Measurements from ENCODE around the gene CACNA1D.

Gene CACNA1D

DNA sequence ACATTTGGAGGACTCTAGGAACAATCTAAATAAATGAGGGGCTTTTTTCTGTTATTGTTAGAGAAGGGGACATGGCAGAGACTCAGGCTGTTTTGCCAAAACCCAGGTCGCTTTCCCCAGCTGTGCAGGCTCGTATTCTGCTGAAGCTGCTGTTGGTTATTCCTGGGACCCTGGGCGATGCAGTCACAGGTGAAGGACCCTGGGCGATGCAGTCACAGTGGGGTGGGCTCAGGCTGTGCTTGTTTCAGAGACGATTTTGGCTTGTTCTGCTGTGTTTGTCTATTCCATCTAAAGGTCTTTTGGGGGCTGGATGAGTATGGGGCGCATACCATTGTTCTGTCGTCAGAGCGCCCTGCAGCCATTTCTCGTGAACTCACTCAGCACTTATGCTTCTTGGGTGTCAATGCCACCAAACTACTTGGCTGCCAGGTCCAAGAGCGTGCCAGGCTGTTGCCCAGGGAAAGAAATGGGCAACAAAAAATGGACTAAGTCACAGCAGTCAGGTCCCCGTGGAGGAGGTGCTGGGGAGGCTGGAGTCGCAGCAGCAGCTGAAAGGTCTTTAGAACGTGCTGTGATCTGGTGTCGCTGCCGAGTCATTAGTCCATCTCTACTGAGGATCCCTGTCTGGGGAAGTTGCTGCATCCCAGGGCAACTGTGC lies 200.4 kb downstream of the CACNA1D start:
- no peak for DNase-seq

DNA sequence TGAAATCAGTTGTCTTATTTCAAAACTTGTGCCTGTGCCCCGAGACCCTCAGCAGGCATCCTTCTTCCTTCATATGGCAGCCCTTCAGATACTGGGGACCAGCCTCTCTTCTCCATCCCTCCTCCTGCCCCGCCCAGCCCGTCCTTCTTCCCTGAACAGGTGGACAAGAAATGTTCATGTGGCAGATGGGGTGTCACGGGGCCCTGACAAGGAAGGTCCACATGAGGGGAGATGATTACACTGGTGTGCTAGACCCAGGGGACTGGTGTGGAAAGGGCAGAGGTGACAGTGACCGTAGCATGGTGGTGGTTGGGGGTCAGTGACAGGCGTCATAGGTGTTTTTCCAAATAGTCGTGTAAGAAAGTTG lies 200.9 kb downstream of the CACNA1D start:
- DNase-seq = no peak

DNA sequence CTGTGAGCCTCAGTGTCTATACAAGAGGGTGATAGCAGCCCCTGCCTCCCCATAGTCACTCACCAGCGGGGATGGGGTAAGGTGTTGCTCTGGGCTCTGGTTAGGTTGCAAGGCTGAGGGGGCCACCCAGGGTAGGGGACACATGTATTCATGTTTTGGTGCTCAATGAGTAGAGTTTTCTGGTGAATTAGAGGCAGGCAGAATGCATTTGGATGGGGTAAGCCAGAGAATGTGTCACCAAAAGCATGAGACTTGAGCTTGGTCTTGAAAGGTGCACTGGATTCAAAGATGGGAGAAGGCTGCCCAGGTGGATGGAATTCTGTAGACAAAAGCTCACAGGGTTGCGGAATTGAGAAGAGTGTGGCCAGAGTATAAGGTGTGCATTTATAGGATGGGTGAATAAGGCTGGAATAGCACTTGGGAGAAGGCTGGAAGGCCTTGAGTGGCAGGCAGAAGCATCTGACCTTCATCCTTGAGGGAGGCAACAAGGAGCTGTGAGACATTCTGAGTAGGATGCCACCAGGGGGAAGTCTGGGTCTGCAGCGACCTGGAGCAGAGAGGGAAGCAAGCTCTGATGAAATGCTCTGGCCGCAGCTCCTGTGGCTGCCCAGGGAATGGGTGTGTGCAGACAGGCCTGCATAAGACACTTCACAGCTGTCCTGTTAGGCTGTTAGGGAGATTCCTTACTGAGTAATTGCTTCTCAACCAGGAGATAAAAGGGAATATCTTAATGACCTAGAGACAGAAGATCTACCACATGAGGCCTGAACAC lies 202.2 kb downstream of the CACNA1D start:
- no peak for DNase-seq

DNA sequence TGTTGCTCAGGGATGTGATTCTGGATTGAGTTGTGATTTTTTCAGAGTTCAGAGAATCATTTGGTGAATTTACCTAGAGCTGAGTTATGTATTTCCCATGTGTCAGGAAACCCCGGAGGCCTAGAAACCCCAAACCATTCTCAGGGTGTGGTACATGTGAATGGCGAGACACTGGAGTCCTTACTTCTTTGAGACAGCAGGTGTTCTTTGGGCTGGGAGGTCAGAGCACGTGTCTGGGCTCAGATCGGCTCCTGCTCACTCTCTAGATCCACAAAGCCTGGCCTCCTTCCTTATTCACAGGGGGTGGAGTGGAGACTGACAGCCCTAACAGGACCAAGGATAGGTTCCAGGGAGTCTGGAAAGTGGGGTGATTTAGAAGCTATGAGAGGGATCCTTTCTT lies 206.0 kb downstream of the CACNA1D start:
- no peak for DNase-seq

DNA sequence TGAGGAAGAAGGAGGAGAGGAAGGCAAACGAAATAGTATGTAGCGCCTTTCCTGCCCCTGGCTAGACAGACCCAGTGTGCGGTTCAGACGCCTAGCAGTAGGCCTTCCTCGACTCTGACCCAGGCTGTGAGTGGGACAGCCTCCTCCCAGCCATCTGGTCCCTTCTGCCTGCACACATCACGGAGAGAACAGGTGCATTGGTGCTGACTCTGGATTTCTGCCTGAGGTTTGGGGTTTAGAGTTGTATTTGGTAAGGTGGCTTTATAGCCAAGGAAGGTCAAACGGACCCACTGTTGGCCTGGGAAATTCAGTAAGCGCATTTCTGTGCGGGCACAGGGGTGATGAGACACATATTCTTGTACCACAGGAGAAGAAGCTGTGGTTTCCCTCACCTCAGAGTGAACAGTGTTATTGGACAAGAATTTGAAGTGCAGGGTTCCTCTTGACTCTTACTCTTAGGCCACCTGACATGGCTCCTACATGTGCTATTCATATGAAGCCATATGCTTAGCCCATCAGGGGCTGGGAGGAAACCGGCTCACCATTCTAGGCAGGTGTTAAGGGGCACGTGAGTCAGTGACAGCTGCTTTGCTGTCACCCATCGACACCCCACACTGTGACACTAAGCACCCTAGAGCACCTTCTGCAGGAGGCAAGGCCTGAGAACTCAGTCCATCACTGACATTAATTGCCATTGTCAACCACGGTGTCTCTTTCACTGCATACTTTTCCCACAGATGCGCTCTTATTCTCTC lies 208.5 kb downstream of the CACNA1D start:
- DNase-seq = no peak

DNA sequence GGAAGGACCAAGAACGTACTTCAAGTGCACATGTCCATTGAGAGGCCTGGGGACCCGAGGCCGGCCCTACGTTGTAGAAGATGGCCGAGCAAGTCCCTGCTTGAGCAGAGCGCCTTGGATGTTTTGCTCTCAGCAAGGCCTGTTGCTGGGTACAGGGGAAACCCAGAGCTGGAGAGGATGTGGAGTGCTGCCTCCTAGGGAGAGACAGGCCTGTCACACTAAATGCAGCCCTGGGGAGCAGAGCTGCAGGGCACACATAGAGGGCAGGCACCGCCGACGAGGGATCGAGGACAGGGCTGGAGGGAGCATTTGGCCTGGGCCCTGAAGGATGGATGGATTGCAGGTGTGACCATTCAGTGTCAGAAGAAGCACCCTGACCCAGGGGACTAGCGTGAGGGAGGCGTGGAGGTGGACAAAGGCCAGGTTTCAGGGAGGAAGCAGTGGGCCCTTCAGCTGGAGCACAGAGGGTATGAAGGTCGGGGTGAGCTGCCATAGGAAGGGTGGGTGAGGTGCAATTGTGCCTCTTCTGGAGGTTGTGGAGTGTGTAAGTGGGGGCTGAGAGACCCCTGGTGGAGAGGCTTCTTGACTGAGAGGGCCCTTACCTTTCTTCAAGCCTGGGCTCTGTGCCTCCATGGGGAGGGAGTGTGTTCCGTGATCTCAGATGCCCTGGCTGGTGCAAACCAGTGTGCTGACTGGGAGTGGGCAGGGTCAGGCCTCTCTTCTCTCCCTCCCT lies 209.4 kb downstream of the CACNA1D start:
- no peak for DNase-seq

DNA sequence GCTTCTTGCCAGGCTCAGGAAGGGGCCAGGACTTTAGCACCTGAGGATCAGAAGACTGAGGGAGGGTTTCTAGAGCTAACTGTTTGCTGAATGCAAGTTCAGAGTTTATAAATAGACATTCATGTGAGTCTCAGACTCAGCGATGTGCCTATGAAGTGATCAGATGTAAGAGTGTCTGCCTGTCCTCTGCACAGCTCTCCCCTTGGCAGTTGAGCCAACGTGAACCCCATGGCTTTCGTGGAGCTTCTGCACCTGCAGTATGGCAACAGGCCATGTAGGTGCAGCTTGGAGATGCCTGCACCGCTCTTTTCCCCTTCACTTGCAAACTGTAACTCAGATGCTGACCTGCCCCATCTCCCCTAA lies 209.9 kb downstream of the CACNA1D start:
- DNase-seq = no peak

DNA sequence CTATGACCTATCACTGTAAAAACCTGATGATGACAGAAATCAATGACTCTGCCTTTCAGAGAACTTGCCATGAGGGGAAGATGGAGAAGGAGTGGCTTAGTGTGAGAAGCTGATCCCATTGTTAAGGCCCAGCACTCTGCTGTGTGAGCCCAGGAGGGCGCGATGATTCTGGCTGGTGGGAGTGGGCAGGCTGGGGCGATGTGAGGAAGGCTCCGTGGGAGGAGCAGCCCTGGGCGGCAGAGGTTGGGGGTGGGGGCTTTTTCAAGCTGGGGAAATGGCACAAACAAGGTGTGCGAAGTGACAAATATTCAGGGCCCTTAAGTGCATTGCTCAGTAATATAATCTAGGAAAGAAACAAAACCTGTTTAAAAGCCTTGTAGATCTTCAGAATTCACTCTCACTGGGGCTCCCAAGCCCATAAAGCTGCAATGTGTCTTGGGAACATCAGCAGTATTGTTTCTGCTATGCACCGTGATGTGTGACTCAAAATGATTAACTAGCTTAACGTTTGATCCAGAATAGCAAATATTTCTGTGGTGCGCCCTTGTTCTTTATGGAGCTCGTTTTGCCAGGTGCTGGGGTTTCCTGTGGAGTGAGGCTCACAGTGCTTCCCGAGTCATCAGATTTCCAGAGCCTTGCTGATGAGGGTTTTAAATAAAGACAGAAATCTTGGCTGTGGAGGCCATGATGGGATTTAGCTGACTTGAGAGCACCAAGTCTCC lies 210.8 kb downstream of the CACNA1D start:
- DNase-seq = no peak

DNA sequence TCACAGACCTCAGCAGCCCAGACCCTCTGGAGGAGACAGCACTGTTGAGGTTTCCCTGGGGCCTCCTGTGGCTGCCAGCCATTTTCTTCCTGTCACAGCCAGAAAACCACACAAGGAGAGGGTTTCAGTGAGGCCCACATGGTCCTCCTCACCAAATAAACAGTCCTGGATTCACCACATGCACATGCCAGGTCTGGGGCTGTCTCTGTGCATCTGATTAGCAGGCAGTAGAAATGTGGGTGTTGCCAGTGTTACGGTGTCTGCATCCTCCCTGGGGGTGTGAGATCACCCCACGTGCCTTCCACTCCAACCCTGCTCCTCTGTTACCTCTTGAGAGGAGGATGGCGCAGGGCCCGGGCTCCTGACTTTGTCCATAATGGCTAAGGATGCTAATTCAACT lies 211.4 kb downstream of the CACNA1D start:
- DNase-seq = no peak

DNA sequence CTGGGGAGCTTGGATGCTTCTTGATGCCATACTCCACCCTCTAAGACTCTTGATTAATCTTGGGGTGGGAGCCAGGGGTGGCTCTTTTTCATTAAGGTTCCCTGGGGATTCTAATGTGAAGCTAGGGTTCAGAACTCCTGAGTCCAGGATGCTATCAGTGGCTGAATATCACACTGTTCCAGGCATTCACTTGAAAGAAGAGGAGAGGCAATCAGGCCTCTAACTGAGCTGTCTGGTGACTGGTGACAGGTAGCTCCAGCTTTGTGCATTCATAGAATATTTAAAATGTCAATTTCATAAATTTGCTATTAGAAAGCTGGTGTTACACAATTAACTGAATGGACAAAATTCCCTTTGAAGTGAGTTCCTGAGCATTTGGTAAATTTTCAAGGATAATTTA lies 212.8 kb downstream of the CACNA1D start:
- no peak for DNase-seq

DNA sequence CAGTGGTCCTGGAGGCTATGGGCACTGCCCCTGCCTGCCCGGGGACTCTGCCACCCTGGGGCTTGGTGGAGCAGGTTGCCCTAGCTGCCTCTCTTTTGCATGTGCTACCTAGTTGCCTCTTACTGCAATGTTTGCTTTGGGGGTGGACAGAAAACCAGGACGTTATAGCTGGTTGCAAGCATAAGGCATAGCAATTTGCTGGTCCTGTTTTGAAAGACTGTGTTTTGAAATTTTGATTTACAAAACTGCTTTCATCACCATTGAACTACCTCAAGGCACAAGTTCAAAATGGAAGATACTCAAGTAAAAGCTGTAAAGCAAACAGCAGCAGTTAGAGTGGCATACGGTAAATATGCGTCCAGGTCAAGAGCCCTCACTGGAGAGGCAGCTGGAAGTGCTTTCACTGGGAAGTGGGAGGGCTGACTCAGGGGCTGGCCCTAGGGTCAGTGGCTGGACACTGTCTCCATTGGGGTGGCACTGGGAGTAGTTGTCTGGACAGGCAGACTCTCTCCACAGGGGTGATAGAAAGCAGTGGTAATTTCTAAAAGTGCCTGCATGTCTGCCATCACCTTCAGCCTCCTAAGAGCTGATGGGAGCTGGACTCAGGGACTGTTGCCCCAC lies 213.7 kb downstream of the CACNA1D start:
- no peak for DNase-seq

DNA sequence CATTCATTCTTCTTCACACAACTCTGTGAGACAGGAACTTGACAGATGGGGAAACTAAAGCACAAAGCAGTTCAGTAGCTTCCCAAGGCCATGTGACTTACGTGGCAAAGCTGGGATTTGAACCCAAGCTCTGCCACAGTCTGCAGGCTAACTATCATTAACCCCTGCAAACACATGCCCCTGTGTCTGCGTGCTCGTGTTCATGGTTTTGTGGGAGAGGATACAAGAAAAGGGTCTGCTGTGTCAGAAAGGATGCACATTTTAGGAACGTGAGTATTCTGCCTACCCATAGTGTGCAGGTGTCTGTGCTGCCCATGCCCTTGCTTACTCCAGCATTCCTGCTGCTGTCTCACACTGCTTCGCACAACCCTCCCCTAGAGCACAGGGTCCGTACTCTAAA lies 214.8 kb downstream of the CACNA1D start:
- DNase-seq = no peak

DNA sequence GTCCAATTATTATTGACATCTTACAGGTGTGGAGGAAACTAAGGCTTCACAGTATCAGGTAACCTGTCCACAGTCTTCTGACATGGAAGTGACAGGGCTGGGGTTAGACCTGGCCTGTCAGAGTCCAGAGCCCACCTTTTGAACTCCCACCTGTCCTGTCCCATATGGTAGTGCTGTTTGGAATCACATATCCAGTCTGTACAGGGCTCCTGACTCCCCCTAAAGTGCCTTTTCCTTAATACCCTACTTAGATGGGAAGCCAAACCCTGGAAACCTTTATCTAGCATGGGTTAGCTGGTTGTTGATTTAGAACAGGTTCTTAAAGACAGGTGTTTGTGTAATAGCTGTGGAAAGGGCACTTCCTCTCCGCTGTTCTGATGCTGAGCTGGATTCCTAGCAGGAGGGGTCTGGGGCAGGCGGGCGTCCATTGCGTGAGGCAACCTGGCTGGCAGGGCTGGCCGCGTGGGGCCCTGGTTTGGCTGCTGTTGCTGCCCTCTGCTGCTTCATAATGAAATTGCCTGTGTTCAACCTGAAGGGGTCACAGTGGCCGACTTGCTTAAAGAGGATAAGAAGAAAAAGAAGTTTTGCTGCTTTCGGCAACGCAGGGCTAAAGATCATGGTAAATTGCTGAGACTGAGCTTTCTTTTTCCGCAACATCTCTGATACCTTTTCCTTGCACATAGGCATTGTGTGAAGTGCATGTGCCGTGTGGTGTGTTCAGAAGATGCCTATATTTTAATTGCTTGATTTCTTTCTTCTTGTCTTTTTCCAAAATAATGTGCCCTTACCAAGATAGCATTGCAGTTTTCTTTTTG lies 215.7 kb downstream of the CACNA1D start:
- peak; percentile 28 for DNase-seq

DNA sequence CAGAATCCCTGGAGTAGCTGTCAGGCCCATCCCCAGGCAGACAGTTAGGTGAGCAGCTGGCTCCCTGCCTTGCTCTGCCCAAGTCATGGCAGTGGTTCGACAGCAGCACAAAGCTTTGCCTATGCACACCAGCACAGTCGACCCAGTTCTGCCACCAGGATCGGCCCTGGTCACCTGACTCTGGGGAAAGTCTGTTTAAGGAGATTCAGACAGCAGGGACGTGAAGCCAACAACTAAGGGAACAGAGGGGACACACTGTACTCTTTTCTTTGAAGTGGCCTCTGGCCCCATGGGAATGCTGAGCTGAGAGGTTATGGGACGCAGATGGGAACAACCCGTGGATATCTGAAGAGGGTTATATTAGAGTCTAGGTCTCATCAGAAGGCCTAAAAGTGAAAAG lies 217.0 kb downstream of the CACNA1D start:
- DNase-seq = no peak

DNA sequence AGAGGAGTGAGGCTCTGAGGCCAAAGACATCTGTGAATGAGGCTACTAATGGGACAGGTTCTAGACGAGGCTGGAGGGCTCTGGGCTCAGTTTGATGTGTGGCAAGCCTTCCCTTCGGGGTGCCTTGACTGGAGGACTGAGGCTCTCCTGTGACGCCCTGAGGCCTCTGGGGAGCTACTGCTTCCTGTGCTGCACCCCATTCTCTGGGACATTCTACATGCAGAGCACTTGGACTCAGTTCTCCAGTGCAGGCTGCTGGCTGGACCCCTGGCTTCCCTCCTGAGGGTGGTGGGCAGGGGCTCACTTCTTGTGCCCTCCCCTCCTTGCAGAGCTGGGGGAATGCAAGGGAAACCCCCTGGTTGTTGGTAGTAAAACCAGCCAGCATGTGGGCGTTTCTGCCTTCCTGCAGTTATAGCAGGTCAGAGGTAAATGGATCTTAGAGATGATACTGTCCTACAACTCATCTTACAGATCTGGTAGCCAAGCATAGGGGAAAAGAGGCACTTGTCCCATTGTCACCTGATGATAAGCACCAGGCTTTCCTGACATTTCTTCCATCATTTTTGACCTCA lies 218.5 kb downstream of the CACNA1D start:
- no peak for DNase-seq

DNA sequence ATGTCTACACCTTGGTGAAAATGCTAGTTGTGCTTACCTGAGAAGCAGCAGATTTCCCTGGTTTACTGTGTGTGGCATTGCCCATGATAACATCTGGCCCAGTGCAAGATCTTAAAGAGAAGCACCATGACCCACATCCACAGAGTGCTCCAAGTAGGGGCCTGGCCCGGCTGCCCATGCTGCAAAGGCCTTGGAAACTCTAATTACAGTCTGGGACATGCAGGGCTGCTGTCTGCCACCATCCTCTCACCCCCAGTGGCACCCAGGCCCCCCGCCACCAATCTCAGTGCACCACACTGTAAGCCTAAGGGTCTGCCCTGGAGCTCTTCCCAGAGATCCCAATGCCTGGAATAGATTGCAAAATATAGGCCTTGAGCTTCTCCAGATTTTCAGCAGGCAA lies 219.2 kb downstream of the CACNA1D start:
- DNase-seq = no peak

DNA sequence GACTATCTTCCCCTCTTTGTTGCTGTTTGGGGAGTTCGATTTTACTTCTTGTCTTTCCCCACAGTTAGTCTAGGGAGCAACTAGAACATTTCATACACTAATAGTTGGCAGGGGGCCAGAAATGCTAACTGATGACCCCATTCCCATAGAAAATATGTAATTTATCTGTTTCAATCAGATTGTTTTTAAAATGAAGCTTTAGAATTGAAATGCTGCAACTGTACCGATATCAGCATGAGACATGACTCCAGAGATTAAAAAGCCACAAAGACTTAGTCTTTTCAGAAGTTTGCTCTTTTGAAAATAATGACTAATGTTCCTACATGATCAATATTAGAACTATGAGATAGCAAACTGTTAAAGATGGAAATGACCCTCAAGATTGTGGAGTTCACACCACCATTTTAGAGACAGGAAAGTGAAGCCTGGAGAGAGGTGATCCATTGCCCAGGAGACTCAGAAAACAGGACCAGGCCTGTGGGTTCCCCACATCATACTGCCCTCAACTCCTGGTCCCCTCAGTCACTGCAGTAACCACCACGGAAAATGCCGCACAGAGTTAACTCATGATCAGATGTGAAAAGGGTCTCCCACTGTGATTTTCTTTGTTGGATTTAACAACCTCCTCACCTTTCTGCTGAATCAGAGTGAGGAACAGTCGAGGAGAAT lies 221.5 kb downstream of the CACNA1D start:
- DNase-seq = no peak

DNA sequence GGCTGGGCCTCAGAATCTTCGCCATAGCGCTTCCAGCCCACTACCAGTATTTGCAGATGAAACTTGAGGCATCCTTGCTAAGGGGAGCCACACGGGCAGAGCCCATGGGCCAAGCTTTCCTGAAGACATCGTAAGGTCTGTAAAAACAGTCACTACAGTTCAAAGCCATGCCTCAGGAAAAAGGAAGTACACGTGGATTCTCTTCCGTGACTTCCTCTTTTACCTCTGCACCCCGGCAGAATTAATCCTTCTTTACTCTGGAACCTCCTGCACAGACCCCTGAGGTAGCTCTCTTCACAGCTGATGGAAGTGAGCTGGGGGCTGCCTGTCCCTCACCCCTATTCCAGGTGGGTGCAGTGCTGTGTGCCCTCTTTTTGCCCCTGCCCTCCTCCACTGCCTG lies 222.6 kb downstream of the CACNA1D start:
- DNase-seq = no peak

DNA sequence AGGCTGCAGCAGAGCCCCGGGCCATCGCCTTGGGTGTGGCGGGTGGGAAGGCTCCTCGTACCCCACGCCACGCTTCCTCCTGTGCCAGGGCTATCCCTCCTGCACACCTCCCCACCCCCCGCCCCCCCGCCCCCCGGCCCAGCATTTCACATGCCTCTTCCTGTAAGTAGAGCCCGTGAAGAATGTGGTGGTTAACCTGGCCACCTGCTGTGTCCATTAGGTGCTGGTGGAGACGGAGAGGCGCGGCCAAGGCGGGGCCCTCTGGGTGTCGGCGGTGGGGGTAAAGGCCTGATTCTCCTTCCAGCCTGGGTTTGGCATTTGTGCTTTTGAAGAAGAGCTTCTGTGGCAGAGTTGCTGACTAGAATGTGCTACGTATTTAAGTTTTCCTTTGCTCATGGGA lies 224.1 kb downstream of the CACNA1D start:
- no peak for DNase-seq

DNA sequence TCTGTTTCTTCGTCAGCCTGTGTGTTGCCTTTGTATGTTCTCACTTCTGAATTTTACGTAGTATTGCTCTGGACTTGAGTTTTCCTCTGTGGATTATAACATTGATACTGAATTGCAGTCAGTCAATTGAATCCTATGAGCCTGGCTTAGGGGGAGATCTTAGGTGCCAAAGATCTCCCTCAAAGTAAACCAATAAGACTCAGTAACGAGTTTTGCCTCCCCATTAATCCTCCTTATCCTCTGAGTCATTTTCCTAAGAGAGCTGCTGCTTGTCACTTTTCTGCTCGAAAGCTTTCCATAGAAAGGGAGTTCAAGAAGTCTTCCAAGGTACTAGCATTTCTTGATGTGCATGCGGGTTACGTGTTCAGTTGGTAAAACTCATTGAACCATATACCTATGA lies 225.4 kb downstream of the CACNA1D start:
- DNase-seq = no peak
